ENCODE data around the gene ATN1.
A peak's percentile ranks its signal among the peaks of the same experiment; 100 is the strongest.
"Not testable (repeated sequence)": the region's sequence is repeated elsewhere in the genome, so short reads cannot be mapped to it uniquely, and the experiment has no call there.

Gene ATN1

DNA sequence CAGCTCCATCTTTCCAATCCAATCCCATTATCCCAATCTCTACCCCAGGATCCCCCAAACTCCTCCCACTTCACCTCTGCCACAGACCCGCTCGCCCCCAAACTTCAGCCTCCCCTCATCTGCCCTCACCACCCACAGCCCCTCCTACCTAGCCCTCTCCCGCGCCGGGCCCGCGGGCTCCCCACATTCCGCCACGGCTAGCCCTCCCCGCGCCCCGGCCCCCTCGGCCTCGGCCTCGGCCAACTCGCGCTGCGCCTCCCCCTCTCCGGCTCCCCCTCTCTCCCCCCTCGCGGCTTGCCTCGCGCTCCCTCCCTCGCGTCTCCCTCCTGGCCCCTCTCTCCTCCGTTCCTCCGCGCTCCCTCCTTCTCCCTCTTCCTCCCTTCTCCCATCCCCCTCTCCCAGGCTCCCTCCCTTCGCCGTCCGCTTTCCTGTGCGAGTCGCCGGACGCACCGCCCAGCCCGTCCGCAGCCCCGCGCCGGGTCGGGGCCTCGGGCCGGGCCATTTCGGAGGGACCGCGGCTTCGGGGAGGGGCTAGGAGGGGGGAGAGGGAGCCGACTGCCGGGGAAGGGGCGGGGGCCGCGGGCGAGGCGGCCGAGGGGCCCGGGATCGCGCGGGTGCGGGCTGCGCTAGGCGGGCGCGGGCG is at the start of gene ATN1:
Gene ATN1 (plus strand): TSS at position 581 of the 643 bp plus-strand sequence. CDS start 6,043 bp downstream, outside the sequence.
- DNase-seq: peak; percentile 96

DNA sequence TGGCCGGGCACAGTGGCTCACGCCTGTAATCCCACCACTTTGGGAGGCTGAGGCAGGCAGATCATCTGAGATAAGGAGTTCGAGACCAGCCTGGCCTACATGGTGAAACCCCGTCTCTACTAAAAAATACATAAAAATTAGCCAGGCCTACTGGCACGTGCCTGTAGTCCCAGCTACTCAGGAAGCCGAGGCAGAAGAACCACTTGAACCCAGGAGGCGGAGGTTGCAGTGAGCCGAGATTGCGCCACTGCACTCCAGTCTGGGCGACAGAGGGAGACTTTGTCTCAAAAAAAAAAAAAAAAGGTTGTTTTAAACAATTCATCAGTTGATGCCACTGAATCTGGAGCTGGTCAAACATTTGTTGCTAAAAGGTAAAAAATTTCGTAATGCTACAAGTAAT is 47.9 kb upstream of the ATN1 start:
- DNase-seq: not testable (repeated sequence)

- DNase-seq: no peak
Measured at GRCh38 chr12:6883252-6883651, 44.5 kb upstream of the ATN1 start.

GRCh38 chr12:6883683-6884082 is 44.1 kb upstream of the ATN1 start:
- DNase-seq: no peak

- DNase-seq: no peak
Measured at GRCh38 chr12:6884539-6884938, 43.2 kb upstream of the ATN1 start.

DNA sequence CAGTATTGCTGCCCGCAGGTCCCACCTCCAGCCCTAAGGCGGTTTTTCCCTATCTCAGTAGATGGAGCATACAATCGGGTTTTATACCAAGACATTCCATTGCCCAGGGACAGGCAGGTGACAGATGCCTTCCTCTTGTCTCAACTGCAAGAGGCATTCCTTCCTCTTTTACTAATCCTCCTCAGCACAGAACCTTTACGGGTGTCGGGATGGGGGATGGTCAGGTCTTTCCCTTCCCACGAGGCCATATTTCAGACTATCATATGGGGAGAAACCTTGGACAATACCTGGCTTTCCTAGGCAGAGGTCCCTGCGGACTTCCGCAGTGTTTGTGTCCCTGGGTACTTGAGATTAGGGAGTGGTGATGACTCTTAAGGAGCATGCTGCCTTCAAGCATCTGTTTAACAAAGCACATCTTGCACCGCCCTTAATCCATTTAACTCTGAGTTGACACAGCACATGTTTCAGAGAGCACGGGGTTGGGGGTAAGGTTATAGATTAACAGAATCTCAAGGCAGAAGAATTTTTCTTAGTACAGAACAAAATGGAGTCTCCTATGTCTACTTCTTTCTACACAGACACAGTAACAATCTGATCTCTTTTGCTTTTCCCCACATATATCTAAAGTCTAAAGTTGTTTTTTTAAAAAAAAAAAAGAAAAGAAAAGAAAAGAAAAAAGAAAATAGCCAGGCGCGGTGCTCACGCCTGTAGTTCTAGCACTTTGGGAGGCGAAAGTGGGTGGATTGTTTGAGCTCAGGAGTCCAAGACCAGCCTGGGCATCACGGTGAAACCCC is 41.4 kb upstream of the ATN1 start:
- not testable (repeated sequence) for DNase-seq

GRCh38 chr12:6887460-6887859 is 40.3 kb upstream of the ATN1 start:
- DNase-seq: no peak

GRCh38 chr12:6888360-6888759 is 39.4 kb upstream of the ATN1 start:
- DNase-seq: no peak

GRCh38 chr12:6888794-6889193 is 39.0 kb upstream of the ATN1 start:
- not testable (repeated sequence) for DNase-seq

- not testable (repeated sequence) for DNase-seq
Measured at GRCh38 chr12:6889775-6890573, 37.8 kb upstream of the ATN1 start.

GRCh38 chr12:6890789-6891645 is 36.7 kb upstream of the ATN1 start:
- peak; percentile 99 for DNase-seq

DNA sequence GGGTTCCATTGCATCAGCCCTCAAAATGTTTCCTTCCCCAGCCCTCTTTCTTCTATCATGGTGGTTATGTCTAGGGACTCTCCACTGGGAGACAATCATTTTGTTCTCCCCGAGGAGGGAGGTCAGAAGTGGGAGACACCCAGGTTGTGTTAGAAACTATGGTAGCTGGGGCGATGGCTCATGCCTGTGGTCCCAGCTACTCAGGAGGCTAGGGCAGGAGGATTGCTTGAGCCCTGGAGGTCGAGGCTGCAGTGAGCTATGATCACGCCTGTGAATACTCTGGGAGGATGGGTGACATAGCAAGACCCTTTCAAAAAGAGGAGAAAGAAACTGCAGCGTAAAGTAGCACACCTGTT is 36.1 kb upstream of the ATN1 start:
- DNase-seq: no peak

- not testable (repeated sequence) for DNase-seq
Measured at GRCh38 chr12:6892683-6893082, 35.1 kb upstream of the ATN1 start.

DNA sequence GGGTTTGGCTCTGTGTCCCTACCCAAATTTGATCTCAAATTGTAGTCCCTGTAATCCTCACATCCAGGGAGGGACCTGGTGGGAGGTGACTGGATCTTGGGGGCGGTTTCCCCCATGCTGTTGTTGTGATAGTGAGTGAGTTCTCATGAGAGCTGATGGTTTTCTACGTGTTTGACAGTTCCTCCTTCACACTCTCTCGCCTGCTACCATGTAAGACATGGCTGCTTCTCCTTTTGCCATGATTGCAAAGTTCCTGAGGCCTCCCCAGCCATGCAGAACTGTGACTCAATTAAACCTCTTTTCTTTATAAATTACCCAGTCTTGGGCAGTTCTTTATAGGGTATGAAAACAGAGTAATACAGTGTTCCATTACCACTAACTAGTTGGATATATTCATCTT is 33.4 kb upstream of the ATN1 start:
- no peak for DNase-seq

DNA sequence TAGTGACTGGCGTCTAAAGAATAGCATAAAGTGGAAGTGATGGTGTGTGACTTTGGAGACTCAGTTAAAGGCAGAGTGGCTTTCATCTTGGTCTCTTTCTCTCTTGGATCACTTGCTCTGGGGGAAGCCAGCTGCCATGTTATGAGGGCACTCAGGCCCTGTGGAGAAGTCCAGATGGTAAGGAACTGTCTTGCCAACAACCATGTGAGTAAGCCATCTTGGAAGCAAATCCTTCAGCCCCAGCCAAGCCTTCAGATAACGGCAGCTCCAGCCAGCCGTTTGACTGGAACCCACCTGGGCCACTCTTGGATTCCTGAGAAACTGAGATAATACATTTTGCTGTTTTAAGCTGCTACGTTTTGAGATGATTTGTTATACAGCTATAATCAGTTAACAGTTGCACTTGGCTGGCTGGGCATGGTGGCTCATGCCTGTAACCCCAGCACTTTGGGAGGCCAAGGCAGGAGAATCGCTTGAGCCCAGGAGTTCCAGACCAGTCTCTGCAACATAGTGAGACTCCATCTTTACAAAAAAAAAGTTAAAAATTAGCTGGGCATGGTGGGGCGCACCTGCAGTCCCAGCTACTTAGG is 30.8 kb upstream of the ATN1 start:
- no peak for DNase-seq

- DNase-seq: no peak
Measured at GRCh38 chr12:6899427-6899826, 28.3 kb upstream of the ATN1 start.

GRCh38 chr12:6899837-6900519 is 27.8 kb upstream of the ATN1 start:
- no peak for DNase-seq

DNA sequence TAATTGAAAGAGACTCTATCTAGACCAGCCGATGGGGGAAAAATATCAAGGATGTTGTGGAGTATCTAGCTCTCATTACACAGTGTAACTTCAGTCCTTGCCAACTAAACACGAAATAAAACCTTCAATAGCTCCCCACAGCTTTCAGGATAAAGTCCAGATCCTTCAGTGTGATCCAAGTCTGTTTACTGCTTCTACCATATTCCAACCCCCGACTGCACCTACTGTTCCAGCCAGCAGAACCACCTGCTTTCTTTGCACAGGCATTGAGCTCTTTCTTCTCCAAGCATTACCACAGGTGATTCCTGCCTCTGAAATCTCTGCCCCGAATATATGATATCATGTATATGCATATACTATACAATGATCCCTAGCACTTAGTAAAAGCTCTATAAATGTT is 25.3 kb upstream of the ATN1 start:
- DNase-seq: no peak

DNA sequence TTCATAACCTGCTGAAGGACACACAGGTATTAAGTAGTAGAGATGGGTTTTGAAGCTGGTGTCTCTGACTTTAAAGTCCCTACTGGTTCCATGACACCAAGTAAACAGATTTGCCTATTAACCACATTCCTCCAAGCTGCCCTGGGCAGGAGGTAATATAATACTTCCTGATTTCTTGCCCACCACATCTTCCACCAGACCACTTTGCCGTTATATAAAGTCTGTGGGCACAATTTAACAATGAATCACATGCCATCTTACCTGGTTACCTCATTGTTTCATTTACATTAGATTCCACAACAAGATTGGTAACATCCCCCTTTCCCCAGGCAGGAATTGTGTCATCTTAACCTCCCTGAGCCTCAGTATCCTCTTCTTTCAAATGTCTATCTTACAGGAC is 24.0 kb upstream of the ATN1 start:
- DNase-seq: no peak

DNA sequence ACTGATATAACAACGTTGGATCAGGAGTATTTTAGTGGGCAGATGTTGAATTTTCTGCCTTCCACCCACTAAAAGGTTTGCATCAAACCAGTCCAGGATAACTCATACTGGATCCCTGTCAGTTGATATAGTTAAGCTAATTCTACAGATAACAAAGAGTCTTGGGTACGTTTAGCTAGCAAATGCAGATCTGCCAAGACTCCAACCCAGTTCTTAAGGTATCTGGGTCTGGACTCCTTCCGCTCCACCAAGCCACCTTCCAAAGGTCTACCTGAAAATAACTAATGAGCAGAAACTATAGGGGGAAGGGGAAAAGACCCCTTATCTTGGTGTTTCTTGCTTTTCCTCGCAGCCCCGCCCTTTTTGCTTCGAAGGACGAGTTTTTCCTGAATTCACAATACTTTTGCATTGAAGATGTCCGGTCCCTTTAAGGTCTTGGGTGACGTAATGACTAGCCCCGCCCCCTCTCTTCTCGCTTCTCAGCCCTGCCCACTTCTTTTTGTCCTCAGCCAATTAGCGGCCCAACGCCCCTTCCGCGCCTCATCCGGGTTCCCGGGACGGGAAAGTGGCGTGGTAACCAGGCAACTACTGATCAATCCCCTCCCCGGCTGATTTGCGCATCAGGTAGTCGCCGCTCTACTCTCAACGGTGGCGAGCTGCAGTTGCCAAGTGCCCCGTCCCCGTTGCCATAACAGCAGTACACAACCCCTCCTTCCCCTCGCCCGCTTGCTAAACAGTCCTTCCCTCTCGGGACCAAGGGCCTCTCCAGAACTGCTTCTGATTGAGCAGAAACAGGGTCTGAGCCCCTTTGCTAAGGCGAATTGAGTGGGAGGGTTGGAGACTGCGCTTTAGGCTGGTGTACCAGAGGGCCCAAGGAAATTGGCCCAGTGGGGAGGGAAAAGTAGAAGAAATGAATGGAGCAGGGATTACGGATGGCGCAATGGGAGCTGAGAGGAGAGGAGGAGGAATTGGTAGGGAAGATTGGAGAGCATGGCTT is 23.2 kb upstream of the ATN1 start, which contains the start of gene LRRC23:
Gene LRRC23 (plus strand): TSS at position 543 of the 997 bp plus-strand sequence. CDS start 812 bp downstream, outside the sequence.
- DNase-seq: peak; percentile 100

Data from eye (tissue), 1 donor.